H9 (cell line): Measurements from ENCODE around the gene HMGA1. TPM values are rescaled to one million over a fixed set of nuclear protein-coding genes. Genes with fewer than 3 reads are reported as not detected.

Experiments
- DNase-seq: peaks from one replicate; pipeline ENCODE4 v3.0.0-alpha.2; 2017
- H2AFZ ChIP-seq: one replicate; pipeline ENCODE4 v1.6.1; 2013; ENCODE audit warnings: mild to moderate bottlenecking, low read length, control low read depth, moderate library complexity
- H2AK5ac ChIP-seq: 2 replicates; pipeline ENCODE4 v1.6.1; 2013; ENCODE audit warnings: low read length, control low read depth, mixed read lengths; ENCODE audit not compliant: insufficient read length
- H2BK120ac ChIP-seq: one replicate; pipeline ENCODE4 v1.6.1; 2013; ENCODE audit warnings: low read depth, mild to moderate bottlenecking, low read length, control low read depth, inconsistent platforms; ENCODE audit not compliant: poor library complexity, severe bottlenecking
- H2BK12ac ChIP-seq: 2 replicates; pipeline ENCODE4 v1.6.1; 2013; ENCODE audit warnings: low read length, control low read depth, mixed read lengths, low read depth; ENCODE audit not compliant: insufficient read length
- H2BK15ac ChIP-seq: 2 replicates; pipeline ENCODE4 v1.6.1; 2013; ENCODE audit warnings: low read depth, low read length, control low read depth
- H2BK20ac ChIP-seq: one replicate; pipeline ENCODE4 v1.6.1; 2013; ENCODE audit warnings: low read depth, mild to moderate bottlenecking, low read length, control low read depth, inconsistent platforms; ENCODE audit not compliant: poor library complexity, severe bottlenecking
- H2BK5ac ChIP-seq: 2 replicates; pipeline ENCODE4 v1.6.1; 2013; ENCODE audit warnings: low read length, control low read depth, mixed read lengths; ENCODE audit not compliant: insufficient read length
- H3K14ac ChIP-seq: 2 replicates; pipeline ENCODE4 v1.6.1; 2013; ENCODE audit warnings: low read length, control low read depth; ENCODE audit not compliant: insufficient read depth
- H3K18ac ChIP-seq: 2 replicates; pipeline ENCODE4 v1.6.1; 2013; ENCODE audit warnings: low read depth, mild to moderate bottlenecking, mixed read lengths, low read length, control low read depth; ENCODE audit not compliant: insufficient read length
- H3K23ac ChIP-seq: 2 replicates; pipeline ENCODE4 v1.6.1; 2013; ENCODE audit warnings: low read length, control low read depth, mixed read lengths, low read depth; ENCODE audit not compliant: insufficient read length
- H3K23me2 ChIP-seq: 2 replicates; pipeline ENCODE4 v1.6.1; 2013; ENCODE audit warnings: low read depth, mild to moderate bottlenecking, mixed read lengths, low read length, control low read depth; ENCODE audit not compliant: insufficient read length, poor library complexity, severe bottlenecking
- H3K27ac ChIP-seq: 2 replicates; pipeline ENCODE4 v1.5.1; 2013; ENCODE audit warnings: low read length, control low read depth, mixed read lengths, low read depth; ENCODE audit not compliant: insufficient read length
- H3K27me3 ChIP-seq: 2 replicates; pipeline ENCODE4 v1.6.1; 2013; ENCODE audit warnings: low read length, control low read depth, inconsistent platforms; ENCODE audit not compliant: insufficient read depth
- H3K4ac ChIP-seq: 2 replicates; pipeline ENCODE4 v1.6.1; 2013; ENCODE audit warnings: low read depth, mild to moderate bottlenecking, control low read depth, inconsistent platforms, low read length, moderate library complexity
- H3K4me1 ChIP-seq: 2 replicates; pipeline ENCODE4 v1.6.1; 2013; ENCODE audit warnings: low read length, control low read depth, inconsistent platforms; ENCODE audit not compliant: insufficient read depth
- H3K4me2 ChIP-seq: 2 replicates; pipeline ENCODE4 v1.6.1; 2013; ENCODE audit warnings: low read length, control low read depth, mixed read lengths; ENCODE audit not compliant: insufficient read length, insufficient read depth
- H3K56ac ChIP-seq: 2 replicates; pipeline ENCODE4 v1.6.1; 2013; ENCODE audit warnings: low read depth, mild to moderate bottlenecking, mixed read lengths, low read length, control low read depth; ENCODE audit not compliant: insufficient read length
- H3K79me1 ChIP-seq: 2 replicates; pipeline ENCODE4 v1.6.1; 2013; ENCODE audit warnings: low read depth, mild to moderate bottlenecking, moderate library complexity, low read length, control low read depth, inconsistent platforms; ENCODE audit not compliant: insufficient read depth, poor library complexity, severe bottlenecking
- H3K79me2 ChIP-seq: 2 replicates; pipeline ENCODE4 v1.6.1; 2013; ENCODE audit warnings: low read length, control low read depth, inconsistent platforms; ENCODE audit not compliant: insufficient read depth
- H3K9ac ChIP-seq: 2 replicates; pipeline ENCODE4 v1.6.1; 2013; ENCODE audit warnings: low read length, control low read depth, mixed read lengths; ENCODE audit not compliant: insufficient read length; ENCODE audit errors: extremely low read depth
- H3K9me3 ChIP-seq: one replicate; pipeline ENCODE4 v1.6.1; 2013; ENCODE audit warnings: low read depth, low read length, inconsistent platforms; ENCODE audit not compliant: control insufficient read depth
- H3T11ph ChIP-seq: one replicate; pipeline ENCODE4 v1.6.1; 2013; ENCODE audit warnings: mild to moderate bottlenecking, low read length, control low read depth, inconsistent platforms
- H4K20me1 ChIP-seq: one replicate; pipeline ENCODE4 v1.6.1; 2013; ENCODE audit not compliant: control insufficient read depth, insufficient read length, insufficient read depth
- H4K5ac ChIP-seq: 2 replicates; pipeline ENCODE4 v1.6.1; 2013; ENCODE audit warnings: low read depth, mild to moderate bottlenecking, mixed read lengths, low read length, control low read depth; ENCODE audit not compliant: insufficient read length
- H4K8ac ChIP-seq: replicated peaks from 2 replicates; pipeline ENCODE4 v1.6.1; 2013; ENCODE audit warnings: low read length, control low read depth, mixed read lengths, low read depth; ENCODE audit not compliant: insufficient read length
- H4K91ac ChIP-seq: 2 replicates; pipeline ENCODE4 v1.6.1; 2013; ENCODE audit warnings: low read depth, mild to moderate bottlenecking, moderate library complexity, mixed read lengths, low read length, control low read depth; ENCODE audit not compliant: insufficient read length
- H3K27ac Mint-ChIP-seq, 3 experiments: 2 replicates in 2 of 3; 3 replicates in 1 of 3; pipeline ENCODE4 v1.8.0; 2020 to 2021; ENCODE audit warnings: mixed read lengths in 3 of 3, mild to moderate bottlenecking in 1 of 3, moderate library complexity in 1 of 3
- H3K27me3 Mint-ChIP-seq: 2 replicates; pipeline ENCODE4 v1.8.0; 2021; ENCODE audit warnings: low read depth, mild to moderate bottlenecking, moderate library complexity, mixed read lengths
- H3K36me3 Mint-ChIP-seq, 3 experiments: 2 replicates in 2 of 3; 3 replicates in 1 of 3; pipeline ENCODE4 v1.8.0; 2020 to 2021; ENCODE audit warnings: low read depth in 3 of 3, mixed read lengths in 3 of 3; ENCODE audit not compliant: insufficient read depth in 1 of 3
- H3K4me1 Mint-ChIP-seq, 2 experiments: 2 replicates each; pipeline ENCODE4 v1.8.0; 2020; ENCODE audit warnings: mixed read lengths in 2 of 2
- H3K4me3 Mint-ChIP-seq, 2 experiments: 2 replicates in 1 of 2; 3 replicates in 1 of 2; pipeline ENCODE4 v1.8.0; 2020 to 2021; ENCODE audit warnings: mild to moderate bottlenecking in 2 of 2, mixed read lengths in 2 of 2, moderate library complexity in 1 of 2
- H3K9me3 Mint-ChIP-seq, 2 experiments: 2 replicates in 1 of 2; 3 replicates in 1 of 2; pipeline ENCODE4 v1.8.0; 2020; ENCODE audit warnings: mild to moderate bottlenecking in 2 of 2, mixed read lengths in 2 of 2, moderate library complexity in 1 of 2
- WGBS: extraction: QIAGEN DNeasy Blood & Tissue Kit; methylation state at CpG from one replicate; pipeline ENCODE4 v1.1.7; 2013; ENCODE audit warnings: missing lambda C conversion rate, low lambda C conversion rate, mixed read lengths; ENCODE audit not compliant: insufficient read length; ENCODE audit errors: extremely low coverage; 5-methylcytosine and 5-hydroxymethylcytosine counted together
- total RNA-seq: library from RNA; stranded (reverse); gene quantifications from 2 replicates; pipeline ENCODE4 v1.2.1, GENCODE V29; 2021
- TF ChIP-seq, protein P1 (sequence below): fragments of 200-600 bp; sonication (generic); conservative IDR thresholded peaks from 3 replicates; pipeline ENCODE4 v1.8.0; 2021; ENCODE audit warnings: antibody characterized with exemption, mild to moderate bottlenecking

Gene HMGA1
- total RNA-seq, 1 experiment from 2014 or later: 2,116 TPM

DNA sequence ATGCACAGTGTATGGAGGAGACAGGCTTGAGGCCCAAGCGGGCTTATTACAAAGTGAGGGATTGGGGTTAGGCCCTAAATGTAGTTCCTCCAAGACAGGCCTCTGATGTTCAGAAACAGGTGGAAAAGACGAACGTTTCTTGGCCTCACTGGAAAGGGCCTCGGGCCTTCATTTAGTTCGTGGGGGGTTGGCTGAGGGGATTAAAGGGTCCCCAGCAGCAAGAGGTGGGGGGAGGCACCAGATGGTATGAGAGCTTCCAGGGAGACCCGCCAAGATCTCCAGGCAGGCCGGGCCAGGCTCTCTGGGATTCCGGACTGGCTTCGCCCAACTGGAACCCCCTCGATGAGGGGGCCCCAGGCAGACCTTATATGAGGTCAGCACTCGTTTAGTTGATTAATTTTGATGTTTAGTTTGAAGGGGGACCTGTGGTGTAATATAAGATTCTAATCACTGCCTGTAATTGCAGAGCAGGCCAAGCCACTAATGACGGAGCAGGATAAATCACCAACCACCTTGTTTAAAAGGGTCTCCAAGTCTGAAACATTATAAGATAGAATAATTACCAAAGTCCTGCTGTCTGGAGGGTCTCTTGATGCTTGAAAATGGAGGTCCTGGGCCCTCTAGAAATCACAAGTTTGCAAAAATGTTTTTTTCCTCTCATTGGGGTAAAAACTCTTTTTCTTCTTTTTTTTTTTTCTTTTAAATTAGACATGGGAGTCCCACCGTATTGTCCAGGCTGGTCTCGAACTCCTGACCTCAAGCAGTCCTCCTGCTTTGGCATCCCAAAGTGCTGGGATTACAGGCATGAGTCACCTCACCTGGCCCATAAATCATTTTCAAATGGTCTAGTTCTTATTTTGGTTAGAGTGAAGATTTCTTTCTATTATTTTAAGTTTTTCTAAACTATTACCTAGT, 2.2 kb downstream of the HMGA1 start:
- Histone ChIP-seq H3K79me2 (peaks cover 35% of the 10 kb centered on the region; the same call in 1 of the 2 replicates), H3K27me3 (no peaks in the 10 kb centered on the region), H3K56ac (no peak overlapping the region), H3K18ac (no peak overlapping the region), H3K4ac (no peak overlapping the region), H2BK12ac (no peak overlapping the region), H3K4me1 (peaks cover 11% of the 10 kb centered on the region), H4K91ac (no peak overlapping the region), H3T11ph (no peak overlapping the region), H4K20me1 (no peaks in the 10 kb centered on the region), H3K23ac (no peak overlapping the region), H2AFZ (no peak overlapping the region), H2BK15ac (no peak overlapping the region), H4K8ac (no peak overlapping the region), H3K79me1 (peaks cover 9% of the 10 kb centered on the region), H3K23me2 (peaks cover 16% of the 10 kb centered on the region), H2BK5ac (no peak overlapping the region), H3K27ac (no peak overlapping the region), H3K4me2 (peak overlapping the region; percentile 94), H2BK120ac (no peak overlapping the region), H3K9ac (peak overlapping the region; percentile 96), H3K14ac (peak overlapping the region; percentile 74; the same call in 1 of the 2 replicates), H2BK20ac (no peak overlapping the region), H2AK5ac (no peak overlapping the region), H4K5ac (no peak overlapping the region), H3K9me3 (no peaks in the 10 kb centered on the region)
- H3K9me3 Mint-ChIP-seq: no peaks in the 10 kb centered on the region; a peak in 1 of 5 replicates
- peaks cover 52 to 57% (median 56%) of the 10 kb centered on the region in 3 experiments for H3K36me3 Mint-ChIP-seq
- peaks cover 44 to 62% of the 10 kb centered on the region in 2 experiments for H3K4me1 Mint-ChIP-seq
- TF ChIP-seq, protein P1, sequence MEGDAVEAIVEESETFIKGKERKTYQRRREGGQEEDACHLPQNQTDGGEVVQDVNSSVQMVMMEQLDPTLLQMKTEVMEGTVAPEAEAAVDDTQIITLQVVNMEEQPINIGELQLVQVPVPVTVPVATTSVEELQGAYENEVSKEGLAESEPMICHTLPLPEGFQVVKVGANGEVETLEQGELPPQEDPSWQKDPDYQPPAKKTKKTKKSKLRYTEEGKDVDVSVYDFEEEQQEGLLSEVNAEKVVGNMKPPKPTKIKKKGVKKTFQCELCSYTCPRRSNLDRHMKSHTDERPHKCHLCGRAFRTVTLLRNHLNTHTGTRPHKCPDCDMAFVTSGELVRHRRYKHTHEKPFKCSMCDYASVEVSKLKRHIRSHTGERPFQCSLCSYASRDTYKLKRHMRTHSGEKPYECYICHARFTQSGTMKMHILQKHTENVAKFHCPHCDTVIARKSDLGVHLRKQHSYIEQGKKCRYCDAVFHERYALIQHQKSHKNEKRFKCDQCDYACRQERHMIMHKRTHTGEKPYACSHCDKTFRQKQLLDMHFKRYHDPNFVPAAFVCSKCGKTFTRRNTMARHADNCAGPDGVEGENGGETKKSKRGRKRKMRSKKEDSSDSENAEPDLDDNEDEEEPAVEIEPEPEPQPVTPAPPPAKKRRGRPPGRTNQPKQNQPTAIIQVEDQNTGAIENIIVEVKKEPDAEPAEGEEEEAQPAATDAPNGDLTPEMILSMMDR: no peak
- peak overlapping the region; percentile 94 to 97 (median 95) for H3K27ac Mint-ChIP-seq
- peak overlapping the region; percentile 88 to 92 for H3K4me3 Mint-ChIP-seq
- no peaks in the 10 kb centered on the region for H3K27me3 Mint-ChIP-seq
- no CpG with 5 or more reads among the region's 14 CpGs for WGBS
- no peak for DNase-seq
